Stimulated activated CD8-positive, alpha-beta memory T cell treated with anti-CD3 and anti-CD28 coated beads, Interleukin-12 subunit alpha, Interleukin-12 subunit beta, amount 100 ng/mL, for 1 hour (primary cell): ENCODE measurements around the gene SHQ1.

Experiments
- DNase-seq: peaks from one replicate; pipeline ENCODE4 v3.0.0-alpha.2; 2020; ENCODE audit warnings: low read depth

The SHQ1 gene

DNA sequence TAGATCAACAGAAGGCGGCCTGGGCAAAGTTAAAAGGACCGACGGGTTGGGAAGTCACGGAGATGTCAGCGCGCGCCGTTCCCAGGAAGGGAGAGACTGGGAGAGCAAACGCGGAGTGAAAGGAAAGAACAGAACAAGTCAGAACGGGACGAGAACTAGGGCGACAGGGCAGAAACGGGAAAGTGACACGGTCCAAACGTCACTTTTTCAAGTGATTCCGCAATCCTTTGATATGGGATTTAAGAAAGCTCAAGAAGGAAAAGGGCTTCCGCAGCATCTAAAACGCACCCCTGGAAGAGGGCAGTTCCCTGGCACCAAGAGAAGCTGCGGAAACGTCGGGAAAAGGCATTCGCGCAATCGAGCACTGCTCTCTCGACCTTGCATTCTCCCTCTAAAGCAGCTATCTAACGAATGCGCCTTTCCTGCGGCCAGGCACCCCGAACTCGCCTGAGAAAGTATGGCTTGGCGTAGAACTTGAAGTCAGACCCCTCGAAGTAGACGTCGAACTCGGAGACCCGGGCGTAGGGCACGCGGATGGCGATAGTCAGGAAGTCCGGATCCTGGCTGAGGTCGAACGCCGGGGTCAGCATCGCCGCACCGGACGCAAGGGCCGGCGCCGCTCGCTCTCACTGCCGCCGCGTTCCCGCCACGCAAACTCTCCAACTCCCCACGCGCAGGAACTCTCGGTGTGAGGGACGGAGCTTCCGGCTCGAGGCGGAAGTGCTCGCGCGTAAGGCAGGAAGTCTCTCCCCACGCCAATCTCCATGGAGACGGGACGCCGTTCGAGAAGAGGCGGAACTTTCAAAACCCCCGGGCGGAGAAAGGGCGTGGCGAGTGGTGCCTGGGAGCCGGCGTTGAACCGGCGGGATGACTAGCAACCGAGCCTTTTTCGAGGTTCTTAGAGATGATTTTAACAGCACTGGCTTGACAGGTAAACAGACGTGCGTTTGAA is at the start of gene SHQ1:
TSS of gene SHQ1 (minus strand) at position 695 of the 952 bp plus-strand sequence. CDS start at position 590, 105 bp downstream.
- peak; percentile 91 for DNase-seq

DNA sequence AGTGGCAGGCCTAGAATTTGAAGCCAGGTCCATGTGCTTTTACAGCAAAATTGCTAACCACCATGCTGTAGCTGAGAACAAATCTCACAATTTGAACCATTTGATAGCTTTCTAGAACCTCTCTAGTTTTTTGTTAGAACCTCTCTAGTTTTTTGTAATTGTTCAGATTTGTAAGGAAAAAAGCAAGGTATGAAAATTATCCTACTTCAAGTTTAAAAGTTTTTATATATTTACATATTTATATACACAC is 49.4 kb upstream of the SHQ1 start:
- DNase-seq, result no peak

DNA sequence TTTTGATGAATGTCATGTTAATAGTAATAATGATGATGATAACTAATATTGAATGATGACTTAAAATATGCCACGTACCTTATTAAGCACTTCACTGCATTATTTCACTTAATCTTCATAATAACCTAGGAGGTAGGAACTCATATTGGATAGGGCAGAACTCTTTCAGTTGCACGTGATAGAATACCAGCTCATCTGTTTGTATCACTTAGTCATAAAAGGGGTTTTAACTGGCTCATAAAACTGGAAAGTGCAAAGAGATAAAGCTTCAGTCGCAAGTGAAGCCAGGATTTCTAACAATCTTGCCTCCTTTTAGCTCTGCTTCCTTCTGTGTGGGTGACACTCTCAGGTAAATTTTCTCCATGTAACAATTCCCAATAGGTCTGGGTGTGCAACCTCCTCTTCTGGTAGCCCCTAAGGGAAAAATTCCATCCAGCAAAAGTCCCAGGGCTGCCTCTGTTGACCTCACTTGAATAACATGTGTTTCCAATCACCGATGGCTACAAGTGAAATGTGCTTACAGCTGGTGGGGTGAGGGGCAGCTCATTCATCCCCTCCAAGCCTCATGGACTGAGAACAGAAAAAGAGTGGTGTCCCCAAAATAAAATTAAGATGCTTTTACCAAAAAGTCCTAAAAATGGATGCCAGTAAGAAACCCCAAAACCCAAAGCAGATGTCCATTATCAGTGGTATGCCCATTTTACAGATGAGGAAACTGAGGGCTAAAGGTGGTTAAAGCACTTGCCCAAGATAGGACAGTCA is 48.9 kb upstream of the SHQ1 start:
- no peak for DNase-seq

DNA sequence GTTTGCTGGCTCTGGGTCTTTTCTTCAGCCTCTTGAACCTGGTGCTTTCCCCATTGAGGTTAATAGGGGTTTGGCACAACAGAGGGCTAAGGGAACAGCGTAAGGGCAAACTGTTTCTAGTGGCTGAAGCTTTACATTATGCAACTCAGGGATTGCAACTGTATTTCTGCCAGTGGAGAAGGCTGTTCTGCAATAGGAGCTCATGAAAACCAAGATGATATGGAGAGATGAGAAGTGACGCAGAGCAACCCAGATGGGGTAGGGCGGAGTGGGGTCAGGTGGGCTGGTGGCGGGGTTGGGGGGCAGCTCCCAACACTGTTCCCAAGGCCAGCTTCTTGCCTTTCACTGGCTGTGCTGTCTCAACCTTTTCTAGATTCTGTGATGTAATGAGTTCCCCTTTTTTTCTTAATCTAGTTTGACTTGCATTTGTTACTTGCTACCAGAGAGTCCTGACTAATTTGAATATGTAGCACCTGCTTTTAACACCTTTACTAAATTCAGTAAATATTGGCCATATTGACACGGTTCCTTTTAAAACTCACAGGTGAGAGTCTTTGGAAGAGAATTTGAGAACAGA is 46.8 kb upstream of the SHQ1 start:
- DNase-seq, result no peak

DNA sequence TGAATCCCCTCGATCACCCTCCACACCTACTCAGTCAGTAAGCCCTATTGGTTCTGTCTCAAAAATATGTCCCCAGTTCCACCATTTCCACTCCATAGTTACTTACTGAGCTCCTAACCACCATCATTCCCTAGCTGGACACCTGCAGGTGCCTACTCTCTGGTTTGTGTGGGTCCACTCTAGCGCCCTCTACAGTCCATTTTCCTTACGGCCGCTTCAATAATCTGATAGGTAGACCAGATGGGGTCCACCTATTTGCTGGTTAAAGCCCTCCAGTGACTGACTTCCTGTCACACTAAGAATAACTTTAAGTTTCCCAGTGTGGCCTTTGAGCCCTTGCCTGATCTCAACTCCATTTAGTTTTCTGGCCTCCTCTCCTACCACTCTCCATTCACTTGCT is 44.6 kb upstream of the SHQ1 start:
- no peak for DNase-seq

DNA sequence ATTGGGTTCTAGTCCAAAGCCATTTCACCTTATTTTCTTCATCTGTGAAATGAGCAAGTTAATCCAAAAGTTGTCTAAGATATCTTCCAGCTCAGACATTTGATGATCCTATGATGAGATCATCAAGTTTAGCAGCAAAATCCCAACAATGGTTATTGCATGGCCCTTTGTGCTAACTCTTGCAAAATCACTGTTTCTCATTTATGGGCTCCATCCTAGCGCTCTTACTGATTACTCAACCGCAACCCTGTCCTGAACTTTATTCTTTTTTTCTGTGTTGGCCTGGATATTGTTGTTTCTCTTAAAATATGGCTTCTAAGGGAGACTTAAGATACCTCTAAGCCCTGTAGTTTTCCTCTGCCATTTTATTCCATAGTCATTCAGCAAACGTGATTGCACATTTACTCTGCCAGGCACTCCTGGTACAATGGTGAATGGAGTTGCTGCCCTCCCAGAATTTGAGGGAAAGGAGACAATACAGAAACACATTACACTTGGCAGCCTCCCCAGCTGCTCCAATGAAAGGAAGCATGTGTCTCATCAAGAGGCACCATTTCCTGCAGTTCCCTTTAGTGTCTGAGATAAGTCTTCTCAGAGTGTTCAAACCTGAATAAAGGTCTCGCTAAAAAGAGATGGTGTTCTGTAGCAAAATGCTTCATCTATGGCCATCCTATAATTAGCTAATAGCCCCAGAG is 44.0 kb upstream of the SHQ1 start:
- no peak for DNase-seq

DNA sequence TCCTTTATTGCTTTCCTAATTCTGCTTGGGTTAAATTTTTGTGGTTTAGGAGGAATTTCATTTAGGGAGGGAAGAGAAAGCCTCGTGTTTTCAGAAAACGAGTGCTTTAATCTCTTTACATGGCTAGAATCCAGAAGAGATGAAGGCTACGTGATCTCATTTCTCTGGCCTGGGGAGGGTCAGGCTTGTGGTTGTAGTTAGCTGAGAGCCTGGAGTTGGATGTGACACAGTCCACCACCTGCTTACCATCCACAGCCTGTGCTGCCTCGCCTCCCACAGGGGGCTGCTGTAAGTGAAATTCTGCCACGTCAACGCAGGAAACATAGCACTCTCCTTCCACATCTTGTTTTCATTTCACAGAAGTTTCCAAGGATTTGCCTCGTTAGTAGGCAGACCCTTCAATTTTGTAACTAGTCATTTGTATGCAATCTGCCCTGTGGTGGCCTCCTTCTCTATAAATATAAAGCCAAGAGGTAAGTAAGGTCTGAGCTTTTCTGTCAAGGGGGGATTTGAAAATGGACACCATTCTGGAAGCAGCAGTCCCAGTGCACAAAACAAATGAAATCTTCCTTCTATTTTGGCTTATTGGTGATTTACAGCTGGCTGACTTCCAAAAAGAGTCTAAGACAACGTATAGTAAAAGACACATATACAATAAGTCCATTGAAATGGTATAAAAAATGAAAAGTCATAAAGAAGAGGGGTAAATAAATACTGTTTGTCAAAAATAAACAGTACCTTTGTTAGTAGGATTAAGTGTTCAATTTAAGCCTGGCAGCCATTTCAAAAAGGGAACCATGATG is 43.0 kb upstream of the SHQ1 start:
- DNase-seq, result no peak

DNA sequence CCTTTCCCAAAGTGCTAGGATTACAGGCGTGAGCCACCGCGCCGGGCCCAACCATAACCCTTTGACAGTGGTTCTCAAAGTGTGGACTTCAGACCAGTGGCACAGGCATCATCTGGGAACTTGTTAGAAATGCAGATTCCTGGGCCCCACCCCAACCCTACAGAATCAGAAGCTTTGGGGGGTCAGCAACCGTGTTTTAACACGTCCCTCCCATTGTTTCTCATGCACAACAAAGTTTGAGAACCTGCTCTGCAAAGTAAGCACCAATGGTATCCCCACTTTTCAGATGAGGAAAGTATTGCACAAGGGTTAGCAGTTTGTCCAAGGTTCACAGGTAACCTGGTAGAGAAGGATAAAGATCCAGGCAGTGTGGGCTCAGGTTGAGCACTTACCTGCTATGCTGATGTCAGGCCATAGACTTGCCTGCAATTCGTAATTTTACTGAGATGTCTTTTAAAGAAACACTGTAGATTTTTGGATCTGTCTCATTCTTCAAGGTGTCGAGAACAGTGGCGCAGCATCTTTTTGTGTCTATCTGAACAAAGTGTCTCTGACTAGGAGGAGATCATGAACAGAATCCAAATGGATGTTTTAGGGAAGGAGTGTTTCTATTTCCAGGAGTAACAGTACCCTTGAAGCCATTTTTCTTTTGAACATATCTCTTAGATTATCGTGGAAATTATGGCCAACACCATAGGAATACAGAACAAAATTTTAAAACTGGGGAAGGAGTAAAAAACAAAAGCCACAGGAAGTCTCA is 42.1 kb upstream of the SHQ1 start:
- DNase-seq, result no peak

DNA sequence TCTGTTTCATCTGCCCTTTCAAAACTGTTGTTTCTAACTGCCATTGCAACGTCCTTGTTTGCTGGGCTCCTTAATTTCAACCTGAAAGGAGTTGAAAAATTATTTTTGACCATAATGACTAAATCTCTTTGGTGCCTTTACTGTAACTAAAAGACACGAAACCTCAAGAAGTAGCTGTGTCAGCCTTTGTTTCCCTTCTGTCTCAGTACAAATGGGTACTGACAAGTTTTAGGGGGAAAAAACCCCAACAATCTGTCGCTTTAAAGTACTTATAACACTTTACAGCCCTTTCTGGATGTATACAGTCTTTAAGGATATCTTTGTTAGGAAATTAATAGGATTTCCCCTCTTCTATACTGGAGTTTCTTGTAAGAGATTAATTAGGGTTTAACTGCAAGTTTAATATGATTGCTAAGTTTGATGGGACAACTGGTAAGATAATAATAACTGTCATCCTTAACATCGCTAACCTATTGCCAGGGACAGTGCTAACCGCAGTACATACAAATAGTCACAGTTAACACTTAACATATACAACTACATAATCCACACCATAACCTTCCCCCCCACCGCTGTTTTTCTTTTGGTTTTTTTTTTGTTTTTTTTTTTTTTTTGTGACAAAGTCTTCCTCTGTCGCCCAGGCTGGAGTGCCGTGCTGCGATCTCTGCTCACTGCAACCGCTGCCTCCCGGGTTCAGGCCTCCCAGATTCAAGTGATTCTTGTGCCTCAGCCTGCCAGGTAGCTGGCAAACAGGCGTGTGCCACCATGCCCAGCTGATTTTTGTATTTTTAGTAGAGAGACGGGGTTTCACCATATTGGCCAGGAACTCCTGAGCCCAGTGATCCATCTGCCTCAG is 41.3 kb upstream of the SHQ1 start:
- no peak for DNase-seq

DNA sequence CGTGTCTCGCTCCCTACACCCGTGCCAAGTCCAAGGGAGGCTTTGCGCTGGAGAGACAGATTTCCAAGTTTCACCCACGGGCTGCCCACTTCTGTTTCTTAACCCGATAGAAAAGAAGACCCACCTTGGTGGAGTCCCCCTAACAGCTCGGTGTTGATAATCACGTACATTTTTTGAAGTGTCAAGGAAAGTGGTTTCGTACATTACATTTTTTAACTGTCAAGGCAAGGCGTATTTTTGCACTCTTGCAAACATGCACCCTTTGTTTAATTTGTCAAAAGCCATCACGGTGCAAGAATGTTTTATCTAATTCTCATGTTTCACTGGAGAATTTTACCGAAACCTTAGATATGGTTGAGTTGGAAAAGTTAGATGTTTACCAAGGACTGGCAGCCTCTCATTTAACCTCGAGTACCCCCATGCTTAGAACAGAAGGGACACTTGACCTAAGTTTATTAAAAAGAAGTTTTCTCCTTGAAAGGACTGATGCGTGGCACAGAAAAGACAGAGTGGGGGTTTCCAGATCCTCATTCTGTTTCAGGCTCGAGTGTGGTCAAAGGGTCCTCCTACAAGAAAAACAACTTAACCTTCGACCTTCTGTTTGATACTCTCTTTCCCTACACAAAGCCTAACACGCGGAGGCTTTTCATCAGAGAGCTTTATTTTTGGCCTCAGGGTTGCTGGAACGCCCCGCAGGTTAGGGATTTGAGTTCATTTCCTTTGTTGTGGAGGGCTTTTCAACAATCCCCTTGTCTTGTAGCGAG is 40.5 kb upstream of the SHQ1 start:
- DNase-seq, result no peak

DNA sequence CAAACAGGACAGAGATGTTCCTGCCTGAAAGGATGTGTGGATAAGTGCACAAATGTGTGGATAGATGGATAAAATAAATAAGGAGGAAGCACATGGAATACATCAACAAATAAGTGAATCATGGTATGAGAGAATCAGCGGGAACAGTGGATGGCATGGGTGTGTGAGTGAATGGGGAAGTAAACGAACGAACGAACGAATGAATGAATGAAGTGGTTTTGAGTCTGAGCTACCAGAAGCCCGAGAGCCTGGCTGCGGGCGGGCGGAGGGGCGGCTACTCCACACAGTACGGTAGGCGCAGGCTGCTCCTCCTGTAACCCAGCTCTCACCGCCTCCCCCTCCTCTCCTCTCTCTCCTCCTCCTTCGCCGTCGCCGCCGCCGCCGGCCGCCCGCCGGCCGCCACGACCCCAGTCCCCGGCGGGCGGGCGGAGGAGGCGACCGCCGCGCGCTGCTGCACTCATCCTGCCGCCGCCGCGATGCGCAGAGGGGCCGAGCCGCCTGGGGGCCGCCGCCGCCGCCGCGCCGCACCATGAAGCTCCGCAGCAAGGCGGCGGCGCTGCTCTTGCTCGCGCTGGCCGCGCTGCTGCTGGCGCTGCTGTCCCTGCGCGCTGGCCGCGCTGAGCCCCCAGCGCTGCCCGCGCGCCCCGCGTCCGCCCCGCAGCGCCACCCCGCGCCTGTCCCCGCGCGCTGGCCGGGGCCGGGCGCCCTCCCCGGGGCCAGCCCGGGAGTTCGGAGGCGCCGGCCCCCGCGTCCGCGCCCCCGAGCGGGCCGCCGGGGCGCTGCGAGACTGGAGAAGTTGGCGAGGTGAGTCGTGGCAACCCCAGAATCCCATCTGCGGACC is 39.7 kb upstream of the SHQ1 start, which contains the start of gene GXYLT2:
TSS of gene GXYLT2 (plus strand) at position 342 of the 841 bp plus-strand sequence. CDS start at position 530, 188 bp downstream.
- DNase-seq, result no peak

DNA sequence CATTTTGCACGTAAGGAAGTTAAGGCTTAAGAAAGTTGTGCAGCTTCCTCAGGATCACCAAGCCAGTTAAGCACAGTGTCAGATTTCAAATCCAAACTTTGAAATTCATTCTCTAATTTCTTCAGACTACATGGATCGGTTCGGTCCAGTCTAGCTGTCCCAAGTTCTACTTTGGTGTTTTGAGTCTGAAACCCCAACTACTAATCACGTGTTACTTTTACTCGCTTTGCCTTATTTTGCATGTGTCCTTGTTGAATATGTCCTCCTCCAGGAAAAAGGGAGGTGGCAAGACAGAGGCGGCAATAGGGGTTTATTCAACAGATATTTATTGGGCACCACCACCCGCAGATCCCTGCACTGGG is 39.1 kb upstream of the SHQ1 start:
- no peak for DNase-seq

DNA sequence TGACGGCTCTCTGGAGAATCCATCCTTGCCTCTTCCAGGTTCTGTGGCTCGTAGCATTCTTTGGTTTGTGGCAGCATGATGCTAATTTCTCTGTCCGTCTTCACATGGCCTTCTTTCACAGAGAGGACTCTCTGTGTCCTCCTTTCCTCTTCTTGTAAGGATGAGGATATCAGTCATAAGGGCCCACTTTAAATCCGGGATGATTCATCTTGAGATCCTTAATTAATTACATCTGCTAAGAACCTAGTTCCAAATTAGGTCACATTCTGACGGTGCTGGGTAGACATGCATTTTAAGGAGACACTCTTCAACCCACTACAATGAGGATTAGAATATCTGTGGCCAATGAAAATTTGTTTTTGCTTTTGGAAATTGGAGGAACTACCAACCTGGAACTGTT is 23.9 kb upstream of the SHQ1 start:
- DNase-seq, result no peak

DNA sequence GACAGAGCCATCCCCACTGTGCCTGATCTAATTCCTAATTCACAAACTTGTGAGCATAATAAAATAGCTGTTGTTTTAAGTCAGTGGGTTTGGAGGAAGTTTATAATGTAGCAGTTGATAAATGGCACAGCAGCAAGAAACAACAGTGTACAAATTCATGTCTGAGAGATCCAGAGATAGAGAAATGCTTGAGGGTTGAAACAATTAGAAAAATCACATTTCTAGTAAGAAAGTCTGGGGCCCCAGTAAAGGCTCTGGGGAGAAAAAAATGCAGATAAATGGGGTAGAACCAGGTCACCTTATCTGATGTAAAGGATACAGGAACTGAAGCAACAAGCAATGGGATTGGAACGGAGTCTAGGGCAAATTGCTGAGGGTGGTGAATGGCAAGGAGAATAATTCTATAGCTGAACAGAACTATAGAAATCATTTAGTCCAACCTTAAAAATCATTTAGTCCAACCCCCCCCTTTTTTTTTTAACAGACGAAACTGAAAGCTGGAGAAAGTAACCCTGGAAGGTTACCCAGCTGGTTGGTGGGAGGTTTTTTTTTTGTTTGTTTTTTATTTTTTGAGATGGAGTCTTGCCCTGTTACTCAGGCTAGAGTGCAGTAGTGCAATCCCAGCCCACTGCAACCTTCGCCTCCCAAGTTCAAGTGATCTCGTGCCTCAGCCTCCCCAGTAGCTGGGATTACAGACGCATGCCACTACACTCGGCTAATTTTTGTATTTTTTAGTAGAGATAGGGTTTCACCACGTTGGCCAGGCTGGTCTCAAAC is 14.3 kb upstream of the SHQ1 start:
- no peak for DNase-seq

DNA sequence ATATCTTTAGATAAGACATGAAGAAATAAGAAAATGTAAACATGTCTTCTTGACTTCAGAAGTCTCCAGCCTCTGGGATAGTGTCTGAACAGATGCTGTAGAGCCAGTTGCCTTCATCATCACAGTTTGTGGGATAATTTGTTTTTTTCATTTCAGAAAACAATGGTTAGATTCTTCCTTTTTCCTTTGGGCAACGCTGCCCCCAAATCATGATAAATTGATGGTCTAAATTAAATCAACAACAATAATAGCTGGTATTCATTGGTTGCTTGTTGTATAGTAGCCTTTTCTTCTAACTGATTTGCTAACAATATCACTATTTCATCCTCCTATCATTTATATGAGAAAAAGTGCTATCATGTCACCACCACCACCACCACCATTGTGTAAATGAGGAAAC is 12.6 kb upstream of the SHQ1 start:
- no peak for DNase-seq

DNA sequence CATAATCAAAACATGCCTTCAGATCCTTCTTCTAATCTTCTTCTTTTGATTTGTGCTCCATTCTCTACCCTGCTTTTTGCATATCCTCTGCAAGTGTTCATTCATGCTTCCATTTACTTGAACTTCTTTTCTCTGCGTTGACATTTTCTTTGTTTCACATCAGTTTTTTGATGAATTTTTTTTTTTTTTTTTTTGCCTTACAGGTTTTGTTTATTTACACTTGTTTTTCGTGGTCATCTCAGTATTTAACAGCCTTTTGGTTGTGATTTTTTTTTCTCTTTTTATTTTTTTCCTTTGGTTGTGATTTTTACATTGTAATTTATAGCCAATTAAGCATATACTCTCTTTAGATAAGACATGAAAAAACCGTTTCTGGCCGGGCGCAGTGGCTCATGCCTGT is 11.8 kb upstream of the SHQ1 start:
- no peak for DNase-seq

DNA sequence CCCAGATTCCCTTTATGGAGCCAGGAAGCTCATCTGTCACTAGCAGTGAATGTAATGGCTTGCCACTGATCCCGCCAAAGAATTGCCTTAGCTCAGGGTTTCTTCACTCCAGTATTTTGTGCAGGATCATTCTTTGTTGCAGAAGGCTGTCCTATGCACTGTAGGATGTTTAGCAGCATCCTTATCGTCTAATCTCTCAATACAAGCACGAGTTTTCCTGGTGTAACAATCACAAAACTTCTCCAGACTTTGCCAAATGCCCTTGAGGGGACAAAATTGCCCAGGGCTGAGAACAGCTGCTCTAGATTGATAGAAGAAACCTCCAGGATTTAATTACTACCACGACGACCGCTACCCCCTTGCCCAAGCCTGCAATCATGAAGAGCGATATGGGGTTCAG is 6.8 kb upstream of the SHQ1 start:
- DNase-seq, result no peak
